ENCODE data around the gene SAG. TPM values are rescaled to one million over a fixed set of nuclear protein-coding genes. Genes with fewer than 3 reads are reported as not detected.

The SAG gene
- total RNA-seq, 1 donor from 2014 or later = not detected

DNA sequence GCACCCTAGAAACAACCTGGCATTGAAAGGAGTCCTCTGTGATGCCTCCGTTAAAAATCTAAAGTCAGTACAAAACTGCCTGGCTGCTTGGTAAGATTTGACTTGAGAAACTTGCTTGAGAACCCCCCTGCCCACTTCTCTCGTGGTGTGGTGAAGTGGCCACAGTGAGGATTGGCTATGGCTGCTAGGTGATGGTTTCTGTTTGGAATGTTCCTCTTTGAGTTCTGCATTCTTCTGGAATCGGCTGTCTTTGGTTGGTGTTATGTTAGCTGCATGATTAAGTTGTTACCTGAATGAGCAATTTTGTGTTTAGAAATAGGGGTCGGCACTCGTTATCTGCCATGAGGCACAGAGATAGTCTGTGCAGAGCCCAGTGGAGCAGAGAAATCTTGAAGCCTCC is 21.7 kb upstream of the SAG start:
- intact Hi-C loops (cut with DNase I) = loop anchor here (10.0 kb wide), 1 partner anchor 159 kb away; no protein-coding TSS in a partner anchor
- DNase-seq (ENCODE audit: low spot score) = no peak

DNA sequence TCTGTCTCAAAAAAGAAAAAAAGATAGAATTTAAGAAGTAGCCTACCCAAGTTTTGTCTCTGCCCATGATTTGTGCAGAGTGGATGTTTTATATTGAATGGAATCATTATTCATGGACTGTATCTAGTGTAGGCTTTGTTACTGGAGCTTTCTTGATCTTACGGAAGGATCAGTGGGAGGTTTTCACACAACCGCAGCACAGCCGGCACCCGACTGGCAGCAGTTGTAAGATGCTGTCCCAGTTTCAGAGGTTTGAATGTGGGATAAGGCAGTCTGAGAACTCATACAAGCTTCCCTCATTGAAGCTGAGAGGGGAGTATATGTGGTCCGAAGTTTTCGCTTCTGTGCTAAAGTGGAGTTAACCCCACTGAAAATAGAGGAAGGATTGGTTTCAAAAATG is 19.7 kb upstream of the SAG start:
- intact Hi-C loops (cut with DNase I) = loop anchor here (10.0 kb wide), 1 partner anchor 157 kb away; no protein-coding TSS in a partner anchor
- DNase-seq (ENCODE audit: low spot score) = no peak

DNA sequence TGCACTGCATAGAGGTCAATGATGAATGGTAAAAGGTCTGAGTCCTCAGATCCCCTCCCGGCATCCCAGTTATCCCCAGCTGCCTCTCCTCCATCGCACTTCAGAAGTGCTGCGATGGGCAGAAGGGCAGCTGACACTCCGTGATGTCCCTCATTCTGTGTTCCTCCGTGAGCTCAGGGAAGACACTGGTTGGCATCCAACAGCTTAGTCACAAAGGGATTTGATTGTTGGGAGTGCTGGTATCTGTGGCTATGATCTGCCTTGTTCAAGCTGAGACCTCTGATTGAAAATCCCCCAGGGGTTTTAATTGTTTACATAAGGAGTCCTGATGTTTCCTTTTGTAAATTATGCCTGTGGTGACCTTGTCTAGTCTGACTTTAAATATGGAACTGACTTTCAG is 19.0 kb upstream of the SAG start:
- intact Hi-C loops (cut with DNase I) = loop anchor here (10.0 kb wide), 1 partner anchor 156 kb away; no protein-coding TSS in a partner anchor
- no peak for DNase-seq (ENCODE audit: low spot score)

DNA sequence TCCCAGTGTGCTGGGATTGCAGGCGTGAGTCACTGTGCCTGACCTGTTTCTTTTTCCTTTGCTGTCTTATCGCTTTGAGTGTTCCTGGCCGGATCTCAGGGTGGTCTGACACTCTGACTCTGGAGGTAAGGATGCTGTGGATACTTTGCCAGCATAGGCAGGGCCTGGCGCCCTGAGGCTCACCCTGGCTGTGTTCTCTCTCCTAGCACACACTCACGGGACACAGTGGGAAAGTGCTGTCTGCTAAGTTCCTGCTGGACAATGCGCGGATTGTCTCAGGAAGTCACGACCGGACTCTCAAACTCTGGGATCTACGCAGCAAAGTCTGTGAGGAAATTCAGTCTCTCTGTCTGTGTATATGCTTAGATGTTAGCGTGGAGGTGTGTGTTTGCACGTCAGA is 18.0 kb upstream of the SAG start:
- intact Hi-C loops (cut with DNase I) = loop anchor here (10.0 kb wide), 1 partner anchor 155 kb away; no protein-coding TSS in a partner anchor
- DNase-seq (ENCODE audit: low spot score) = no peak

DNA sequence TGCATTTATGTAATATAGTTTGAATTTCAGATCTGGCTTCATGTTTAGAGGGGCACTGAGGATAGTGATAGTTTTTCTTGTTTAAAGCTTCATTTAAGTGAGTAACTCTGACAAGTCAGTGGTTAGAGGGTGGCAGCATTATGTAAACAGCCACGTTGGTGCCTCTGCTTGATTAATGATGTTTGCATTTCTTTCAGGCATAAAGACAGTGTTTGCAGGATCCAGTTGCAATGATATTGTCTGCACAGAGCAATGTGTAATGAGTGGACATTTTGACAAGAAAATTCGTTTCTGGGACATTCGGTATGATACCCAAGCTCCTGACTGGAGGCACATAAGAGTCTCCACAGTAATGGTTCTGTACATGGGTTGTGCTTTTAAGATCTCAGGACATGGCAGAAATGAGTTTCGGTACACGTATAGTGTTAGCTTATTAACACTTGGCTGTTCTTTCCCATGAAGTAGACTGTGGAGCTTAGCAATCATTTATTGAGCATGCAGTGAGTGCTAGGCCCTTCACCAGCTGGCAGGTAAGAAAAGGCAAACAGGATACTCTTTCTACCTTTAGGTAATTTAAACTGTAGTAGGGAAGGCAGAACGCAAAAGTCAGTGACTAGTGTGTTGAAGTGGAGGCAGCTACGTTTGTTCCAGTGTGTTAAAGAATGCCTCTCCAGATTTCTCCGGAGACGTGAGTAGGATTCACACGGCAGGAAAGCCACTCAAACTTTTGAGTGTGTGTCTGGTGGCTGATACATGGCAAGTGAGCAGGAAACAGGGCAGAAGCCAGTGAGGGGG is 17.4 kb upstream of the SAG start:
- intact Hi-C loops (cut with DNase I) = no loop called here
- DNase-seq (ENCODE audit: low spot score) = no peak

DNA sequence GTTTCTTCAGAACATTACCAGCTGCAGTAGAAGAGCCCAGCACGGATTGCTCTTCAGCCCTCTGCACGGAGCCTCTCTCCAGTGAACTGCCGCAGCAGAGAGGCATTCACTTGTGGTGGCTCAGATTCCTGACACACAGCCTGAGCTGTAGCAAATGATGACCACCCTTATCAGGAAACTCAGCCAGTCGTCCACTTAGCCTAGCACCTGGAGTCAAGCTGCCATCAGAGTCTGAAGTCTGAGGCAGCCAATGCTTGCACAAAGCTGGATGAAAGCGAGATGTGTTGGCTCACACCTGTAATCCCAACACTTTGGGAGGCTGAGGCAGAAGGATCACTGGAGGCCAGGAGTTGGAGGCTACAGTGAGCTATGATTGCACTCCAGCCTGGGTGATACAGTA is 11.7 kb upstream of the SAG start:
- DNase-seq (ENCODE audit: low spot score) = no peak

DNA sequence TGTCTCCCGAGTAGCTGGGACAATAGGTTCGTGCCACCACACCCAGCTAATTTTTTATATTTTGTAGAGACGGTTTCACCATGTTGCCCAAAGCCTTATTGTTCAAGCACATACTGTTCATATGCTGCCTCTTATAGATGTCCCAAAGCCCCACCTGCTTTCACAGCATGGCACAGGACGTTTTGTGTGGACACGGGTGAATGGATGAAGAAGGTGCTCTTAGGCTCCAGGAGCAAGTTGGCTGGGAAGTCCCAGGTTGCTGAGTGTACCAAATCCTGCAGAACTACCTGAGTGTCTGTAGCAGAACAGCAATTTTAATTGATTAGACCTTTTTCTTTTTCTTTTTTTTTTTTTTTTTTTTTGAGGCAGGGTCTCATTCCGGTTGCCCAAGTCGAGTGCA is 10.5 kb upstream of the SAG start:
- no peak for DNase-seq (ENCODE audit: low spot score)
- intact Hi-C loops (cut with DNase I) = no loop called here

More for the DNA sequence above, 11.7 kb upstream of the SAG start:
- intact Hi-C loops (cut with DNase I) = no loop called here

DNA sequence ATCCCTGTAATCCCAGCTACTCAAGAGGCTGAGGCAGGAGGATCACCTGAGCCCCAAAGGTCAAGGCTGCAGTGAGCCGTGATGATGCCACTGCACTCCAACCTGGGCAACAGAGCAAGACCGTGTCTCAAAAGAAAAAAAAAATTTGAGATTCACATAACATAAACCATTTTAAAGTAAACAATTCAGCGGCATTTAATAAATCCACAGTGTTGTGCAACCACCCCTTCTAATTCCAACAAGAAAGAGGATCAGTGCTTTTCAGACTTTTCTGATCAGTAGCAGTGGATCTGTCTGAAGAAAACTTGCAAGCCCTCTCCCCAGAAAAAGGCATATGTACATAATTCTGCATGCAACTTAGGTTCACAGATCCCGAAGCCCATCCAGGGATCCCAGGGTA is 7.2 kb upstream of the SAG start:
- intact Hi-C loops (cut with DNase I) = no loop called here

DNA sequence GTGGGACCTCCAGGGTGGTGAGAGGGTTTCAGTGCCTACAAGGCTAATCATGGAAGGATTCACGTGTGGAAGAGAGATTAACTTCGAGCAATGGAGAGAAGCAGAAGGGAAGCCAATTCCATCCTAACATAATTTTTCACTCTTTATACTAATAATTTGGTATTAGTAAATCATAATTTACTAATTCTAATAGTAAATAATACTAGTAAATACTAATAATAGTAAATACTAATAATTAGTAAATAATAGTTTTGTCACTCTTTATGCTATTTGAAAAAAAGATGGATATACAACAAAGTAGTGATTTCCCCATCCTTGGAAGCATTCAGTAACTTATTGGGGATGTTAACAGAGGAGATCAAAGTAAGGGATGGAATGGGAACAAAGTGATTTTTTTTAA is 6.4 kb upstream of the SAG start:
- intact Hi-C loops (cut with DNase I) = no loop called here
- no peak for DNase-seq (ENCODE audit: low spot score)

More for the DNA sequence above, 7.2 kb upstream of the SAG start:
- no peak for DNase-seq (ENCODE audit: low spot score)

DNA sequence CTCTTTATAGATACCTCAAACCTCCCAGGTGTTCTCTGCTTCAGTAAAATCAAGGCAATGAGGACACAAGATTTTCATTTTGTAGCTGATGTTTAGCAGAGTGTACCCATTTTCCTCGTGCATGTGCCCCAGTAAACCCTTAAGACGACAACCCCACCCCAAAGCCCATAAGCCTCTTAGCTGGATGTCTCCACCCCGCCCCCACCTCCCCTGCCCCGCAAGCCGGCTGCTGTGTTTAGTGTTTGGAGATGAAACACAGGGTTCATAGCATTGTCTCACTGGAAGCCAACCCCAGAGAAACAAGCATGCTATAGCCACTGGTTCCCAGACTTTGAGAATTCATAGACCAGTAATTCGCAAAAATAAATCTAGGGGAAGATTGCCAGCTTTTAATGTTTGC is 5.8 kb upstream of the SAG start:
- no peak for DNase-seq (ENCODE audit: low spot score)
- intact Hi-C loops (cut with DNase I) = no loop called here

DNA sequence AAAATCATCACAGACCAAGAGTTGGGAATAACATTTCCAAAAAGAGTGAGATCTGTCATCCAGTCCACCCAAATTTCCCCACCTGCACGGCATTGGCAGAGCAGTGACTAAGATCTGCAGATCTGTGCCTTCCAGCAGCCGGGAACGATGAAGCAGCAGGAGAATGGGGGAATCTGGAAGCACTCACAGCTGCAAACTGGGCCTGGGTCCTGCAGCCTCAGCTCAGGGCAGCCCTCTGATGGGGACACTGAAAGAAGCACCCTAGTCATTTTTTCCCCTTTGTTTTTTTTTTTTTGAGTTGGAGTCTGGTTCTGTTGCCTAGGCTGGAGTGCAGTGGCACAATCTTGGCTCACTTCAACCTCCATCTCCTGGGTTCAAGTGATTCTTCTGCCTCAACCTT is 4.4 kb upstream of the SAG start:
- DNase-seq (ENCODE audit: low spot score) = no peak
- intact Hi-C loops (cut with DNase I) = no loop called here

DNA sequence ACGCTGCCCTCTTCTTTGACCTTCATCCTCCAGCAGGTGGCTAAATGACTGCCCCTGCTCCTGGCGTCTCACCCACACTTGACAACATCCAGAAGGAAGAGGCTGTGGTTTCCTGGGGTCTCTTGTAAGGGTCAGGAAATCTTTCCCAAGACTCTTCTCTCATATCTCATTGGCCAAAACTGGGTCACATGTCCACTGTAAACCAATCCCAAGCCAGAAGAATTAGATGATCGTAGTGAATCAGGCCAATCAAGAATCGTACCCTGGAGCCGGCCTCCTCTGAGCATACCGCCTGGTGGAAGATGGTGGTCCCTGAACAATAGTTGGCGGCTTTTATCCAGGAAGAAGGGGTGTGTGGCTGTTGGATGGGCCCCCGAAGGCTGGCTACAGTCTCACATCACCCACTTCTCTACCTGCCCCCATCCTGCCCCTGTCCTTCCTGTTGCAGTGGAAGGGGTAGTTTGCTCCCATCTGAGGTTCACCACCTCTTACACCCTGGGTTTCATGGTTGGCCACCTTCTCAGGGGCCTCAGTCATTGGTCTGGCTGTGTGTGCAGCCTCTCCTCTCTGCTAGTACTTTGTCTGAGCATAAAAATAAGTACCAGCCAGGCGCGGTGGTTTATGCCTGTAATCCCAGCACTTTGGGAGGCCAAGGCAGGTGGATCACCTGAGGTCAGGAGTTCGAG is 3.8 kb downstream of the SAG start:
- no peak for DNase-seq (ENCODE audit: low spot score)
- intact Hi-C loops (cut with DNase I) = no loop called here

DNA sequence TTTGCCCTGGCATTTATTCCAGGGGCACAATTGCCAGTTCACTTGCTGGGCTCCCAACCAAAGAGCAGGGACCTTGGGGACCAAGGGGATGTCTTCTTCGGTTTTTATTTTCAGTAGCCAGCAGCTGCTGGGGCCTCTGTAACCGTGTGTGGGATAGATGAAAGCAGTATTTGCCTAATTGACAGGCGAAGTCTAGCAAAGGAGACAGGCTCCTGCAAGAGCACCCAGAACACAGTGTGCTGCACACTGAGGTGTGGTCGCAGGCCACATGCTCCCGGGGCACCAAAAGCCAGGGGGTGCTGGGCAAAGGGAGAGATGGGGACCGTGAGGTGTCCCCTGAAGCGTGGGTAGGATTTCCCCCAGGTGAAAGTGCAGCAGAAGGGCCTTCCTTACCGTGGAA is 5.3 kb downstream of the SAG start:
- DNase-seq (ENCODE audit: low spot score) = no peak
- intact Hi-C loops (cut with DNase I) = no loop called here

DNA sequence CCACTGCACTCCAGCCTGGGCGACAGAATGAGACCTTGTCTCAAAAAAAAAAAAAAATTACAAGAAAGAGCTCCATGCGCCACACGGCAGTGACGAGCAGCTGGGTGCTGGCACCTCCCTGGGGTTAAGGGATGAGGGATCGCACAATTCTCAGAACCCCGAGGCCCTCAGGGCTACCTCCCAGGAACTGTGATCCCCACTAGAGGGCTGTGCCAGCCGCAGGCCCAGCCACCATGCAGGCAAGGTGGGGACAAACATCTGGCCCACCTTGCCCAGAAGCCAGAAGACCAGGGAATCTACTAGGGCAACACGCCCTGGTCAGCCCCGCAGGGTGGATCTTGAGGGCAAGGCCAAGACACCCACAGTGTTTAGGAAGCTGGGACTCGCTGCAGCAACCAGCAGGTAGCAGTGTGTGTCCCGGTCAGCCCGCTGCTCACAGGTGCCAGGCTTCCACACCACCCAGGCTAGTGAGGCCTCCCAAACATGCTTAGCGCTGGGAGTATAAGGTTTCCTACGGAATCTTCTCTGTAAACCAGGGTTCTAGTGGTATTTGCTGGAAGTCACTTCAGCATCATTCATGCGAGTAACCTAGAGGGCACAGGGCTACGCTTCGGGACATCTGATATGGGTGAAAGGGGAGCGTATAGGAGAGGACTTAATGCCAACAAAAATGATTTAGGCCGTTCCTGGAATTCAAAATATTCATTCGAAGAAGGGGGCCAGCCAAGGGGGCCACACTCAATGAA is 6.7 kb downstream of the SAG start:
- DNase-seq (ENCODE audit: low spot score) = no peak
- intact Hi-C loops (cut with DNase I) = no loop called here

DNA sequence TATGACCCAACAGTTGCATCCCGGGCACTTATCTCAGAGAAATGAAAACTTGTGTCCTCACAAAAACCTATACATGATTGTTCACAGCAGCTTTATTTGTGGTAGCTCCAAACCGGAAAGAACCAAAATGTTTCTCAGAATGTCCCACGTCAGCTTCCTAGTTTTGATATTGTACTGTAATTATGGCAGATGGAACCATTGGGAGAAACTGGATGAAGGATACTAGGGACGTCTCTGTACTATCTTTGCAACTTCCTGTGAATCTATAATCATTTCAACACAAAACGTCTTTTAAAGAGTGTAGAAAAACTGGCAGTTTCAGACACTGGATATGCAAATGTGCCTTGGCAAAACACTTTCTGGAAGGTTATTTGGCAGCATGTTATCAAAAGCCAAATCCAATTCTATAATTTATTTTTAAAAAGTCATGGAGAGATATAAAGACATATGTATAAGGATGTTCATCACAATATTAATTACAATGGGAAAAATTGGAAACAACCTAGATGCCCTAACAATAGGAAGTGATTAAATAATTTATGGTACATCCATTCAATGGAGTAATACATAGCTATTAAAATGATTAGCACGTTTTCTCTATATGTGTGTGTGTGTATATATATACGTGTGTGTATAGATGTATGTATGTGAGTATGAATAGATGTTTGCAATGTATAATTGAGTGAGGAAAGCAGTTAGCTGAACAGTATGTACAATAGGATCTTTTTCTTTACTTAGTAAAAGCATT is 9.8 kb downstream of the SAG start:
- intact Hi-C loops (cut with DNase I) = no loop called here
- DNase-seq (ENCODE audit: low spot score) = no peak

DNA sequence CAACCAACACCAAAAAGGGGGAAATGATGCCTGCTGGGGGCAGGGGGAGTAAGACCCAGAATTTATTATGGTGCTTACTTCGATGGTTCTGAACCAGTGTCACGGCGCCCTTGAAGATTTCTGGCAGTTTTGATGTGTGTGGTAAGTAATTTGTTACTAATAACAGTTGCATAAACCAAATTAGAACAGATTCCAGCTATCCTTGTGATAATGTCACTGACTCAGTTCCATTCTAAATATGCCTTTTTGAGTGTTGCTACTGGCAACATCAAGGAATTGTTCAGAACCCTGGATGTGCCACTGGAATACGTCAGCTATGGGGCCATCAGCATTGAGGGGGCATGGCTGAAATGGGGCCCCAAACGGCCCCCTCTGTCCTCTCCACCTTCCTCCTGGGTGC is 11.6 kb downstream of the SAG start:
- intact Hi-C loops (cut with DNase I) = no loop called here
- no peak for DNase-seq (ENCODE audit: low spot score)

DNA sequence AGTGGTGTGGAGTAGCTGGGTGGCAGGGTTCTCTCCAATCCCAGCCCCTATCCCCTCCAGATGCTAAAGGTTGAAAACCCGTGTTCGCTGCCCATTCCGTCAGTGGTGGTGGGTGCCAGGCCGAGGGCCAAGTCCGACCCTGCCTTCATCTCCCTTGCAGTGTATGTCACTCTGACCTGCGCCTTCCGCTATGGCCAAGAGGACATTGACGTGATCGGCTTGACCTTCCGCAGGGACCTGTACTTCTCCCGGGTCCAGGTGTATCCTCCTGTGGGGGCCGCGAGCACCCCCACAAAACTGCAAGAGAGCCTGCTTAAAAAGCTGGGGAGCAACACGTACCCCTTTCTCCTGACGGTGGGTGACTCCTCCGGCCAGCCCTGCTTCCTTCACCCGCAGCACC is 12.9 kb downstream of the SAG start:
- intact Hi-C loops (cut with DNase I) = no loop called here
- DNase-seq (ENCODE audit: low spot score) = no peak

DNA sequence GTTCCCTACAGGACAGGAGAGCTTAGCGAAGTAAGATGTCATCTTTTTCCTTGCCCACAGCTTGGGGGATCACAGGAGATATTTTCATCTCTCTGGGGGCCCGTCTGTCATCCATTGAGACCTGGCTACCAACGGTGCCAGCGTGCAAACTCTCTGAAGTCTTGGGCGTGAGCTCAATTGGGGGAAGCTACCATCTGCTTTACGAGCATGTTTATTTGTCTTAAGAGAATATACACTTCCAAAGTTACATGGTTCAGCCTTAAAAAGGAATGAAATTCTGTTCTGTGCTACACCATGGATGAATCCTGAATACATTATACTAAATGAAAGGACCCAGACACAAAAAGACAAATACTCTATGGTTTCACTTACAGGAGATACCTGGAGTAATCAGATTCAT is 13.6 kb downstream of the SAG start:
- no peak for DNase-seq (ENCODE audit: low spot score)
- intact Hi-C loops (cut with DNase I) = no loop called here

DNA sequence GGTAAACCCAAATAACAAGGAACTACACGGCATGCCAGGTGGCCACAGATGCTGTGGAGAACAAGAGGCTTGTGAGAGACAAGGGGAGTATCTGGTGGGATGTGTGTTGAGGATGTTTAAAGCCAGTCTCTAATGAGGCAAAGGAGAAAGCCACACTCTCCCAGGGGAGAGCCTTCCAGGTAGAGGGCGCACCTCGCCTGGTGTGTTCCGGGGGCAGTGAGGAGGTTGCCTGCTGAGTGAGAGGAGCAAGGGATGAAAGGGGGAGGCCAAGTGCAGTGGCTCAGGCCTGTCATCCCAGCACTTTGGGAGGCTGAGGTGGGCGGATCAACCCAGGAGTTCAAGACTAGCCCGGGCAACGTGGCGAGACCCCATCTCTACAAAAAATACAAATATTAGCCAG is 16.2 kb downstream of the SAG start:
- no peak for DNase-seq (ENCODE audit: low spot score)
- intact Hi-C loops (cut with DNase I) = no loop called here

DNA sequence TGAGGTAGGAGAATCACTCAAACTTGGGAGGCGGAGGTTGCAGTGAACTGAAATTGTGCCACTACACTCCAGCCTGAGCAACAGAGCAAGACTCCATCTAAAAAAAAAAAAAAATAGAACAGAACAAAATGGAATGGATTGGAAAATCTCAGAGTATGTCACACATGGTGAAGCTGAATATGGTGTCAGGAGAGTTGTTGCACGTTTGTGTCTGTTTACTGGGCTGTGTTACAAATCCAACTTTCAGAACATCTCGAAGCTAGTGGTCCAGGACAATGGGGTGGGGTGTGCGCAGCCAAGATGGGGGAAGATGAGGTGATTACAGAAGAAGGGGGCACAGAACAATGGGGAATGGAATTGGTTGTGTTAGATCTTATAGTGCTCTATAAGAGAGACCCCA is 17.6 kb downstream of the SAG start:
- DNase-seq (ENCODE audit: low spot score) = no peak
- intact Hi-C loops (cut with DNase I) = no loop called here
